Endothelial cell of coronary artery (primary cell): ENCODE results near the gene SLC2A14. TPM values are rescaled to one million over a fixed set of nuclear protein-coding genes. Genes with fewer than 3 reads are reported as not detected.

Source experiments
- total RNA-seq: library from RNA; depleted of rRNA; stranded (reverse); fragments of >200 nt; gene quantifications from 2 replicates; pipeline ENCODE4 v1.2.3, GENCODE V29; 2014

Gene SLC2A14
- total RNA-seq = under 0.01 TPM in 1 of 2 replicates, not detected in the other

DNA sequence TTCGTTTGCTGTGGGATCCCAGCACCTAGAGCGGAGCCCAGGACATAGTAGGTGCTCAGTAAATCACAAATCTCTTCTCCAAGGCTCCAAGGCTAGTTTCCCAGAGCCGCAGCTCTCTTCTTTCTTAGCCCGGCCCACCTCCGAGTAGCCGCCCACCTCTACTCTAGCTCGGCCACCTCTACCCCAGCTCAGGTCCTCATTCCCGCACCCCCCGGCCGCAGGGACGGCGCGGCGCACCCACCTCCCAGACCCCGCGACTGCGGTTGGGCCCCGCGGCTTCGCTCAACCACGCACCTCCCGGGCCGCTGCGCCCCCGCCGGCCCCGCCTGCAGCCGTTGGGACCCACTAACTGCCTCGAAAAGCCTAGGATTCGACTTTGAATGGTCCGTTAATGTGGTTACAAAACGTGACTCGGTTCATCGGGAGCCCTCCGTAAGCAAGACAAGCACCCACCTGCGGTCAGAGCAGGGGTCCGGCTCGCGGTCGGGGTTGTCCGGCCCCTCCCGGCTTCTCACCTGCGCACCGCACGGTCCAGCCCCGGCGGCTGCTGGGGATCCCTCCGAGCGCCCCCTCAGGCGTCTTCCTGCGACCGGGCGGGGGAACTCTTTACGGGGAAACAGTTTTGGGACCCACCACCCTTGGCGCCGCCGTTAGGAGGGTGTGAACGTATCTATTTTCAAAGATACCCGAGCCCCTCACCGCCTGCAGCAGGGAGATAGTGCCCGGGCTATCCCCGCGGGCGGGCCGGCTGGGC, at the start of gene SLC2A14:
SLC2A14 (minus strand) TSS at position 350 of the 754 bp plus-strand sequence. CDS start 3,035 bp downstream, outside the sequence.

DNA sequence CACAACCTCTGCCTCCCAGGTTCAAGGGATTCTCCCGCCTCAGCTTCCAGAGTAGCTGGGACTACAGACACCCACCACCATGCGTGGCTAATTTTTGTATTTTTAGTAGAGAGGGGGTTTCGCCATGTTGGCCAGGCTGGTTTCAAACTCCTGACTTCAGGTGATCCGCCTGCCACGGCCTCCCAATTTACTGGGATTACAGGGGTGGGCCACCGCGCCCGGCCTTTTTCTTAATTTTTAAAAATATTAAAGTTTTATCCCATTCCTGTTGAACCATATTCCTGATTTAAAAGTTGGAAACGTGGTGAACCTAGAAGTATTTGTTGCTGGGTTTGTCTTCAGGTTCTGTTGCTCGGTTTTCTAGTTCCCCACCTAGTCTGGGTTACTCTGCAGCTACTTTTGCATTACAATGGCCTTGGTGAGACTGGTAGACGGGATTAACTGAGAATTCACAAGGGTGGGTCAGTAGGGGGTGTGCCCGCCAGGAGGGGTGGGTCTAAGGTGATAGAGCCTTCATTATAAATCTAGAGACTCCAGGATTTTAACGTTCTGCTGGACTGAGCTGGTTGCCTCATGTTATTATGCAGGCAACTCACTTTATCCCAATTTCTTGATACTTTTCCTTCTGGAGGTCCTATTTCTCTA, 83.7 kb downstream of the SLC2A14 start, which contains the start of gene NANOG:
NANOG (plus strand) TSS at position 519 of the 645 bp plus-strand sequence. CDS start 213 bp downstream, outside the sequence.

Other genes with a start within 250 kb of the SLC2A14 start
- gene APOBEC1, start 207.0 kb downstream of the SLC2A14 start, total RNA-seq = not detected in 2 replicates
- gene GDF3, start 177.1 kb downstream of the SLC2A14 start, total RNA-seq = 0.18 TPM in 1 of 2 replicates, not detected in the other
- gene DPPA3, start 161.5 kb downstream of the SLC2A14 start, total RNA-seq = not detected in 2 replicates
- gene CLEC4C, start 125.5 kb downstream of the SLC2A14 start, total RNA-seq = not detected in 2 replicates
- not detected in 2 replicates for gene NANOGNB, start 107.7 kb downstream of the SLC2A14 start, total RNA-seq
- gene NANOG, start 83.5 kb downstream of the SLC2A14 start, total RNA-seq = not detected in 2 replicates
- gene SLC2A3, start 63.3 kb upstream of the SLC2A14 start, total RNA-seq = 26.7 and 54.7 TPM in 2 replicates
- gene FOXJ2, start 159.8 kb upstream of the SLC2A14 start, total RNA-seq = 2.4 and 4.2 TPM in 2 replicates
- gene C3AR1, start 193.4 kb upstream of the SLC2A14 start, total RNA-seq = 0.09 and 0.28 TPM in 2 replicates
- 21.4 and 31.2 TPM in 2 replicates for gene NECAP1, start 209.4 kb upstream of the SLC2A14 start, total RNA-seq